H1 (cell line): Measurements from ENCODE around the gene PTF1A. TPM values are rescaled to one million over a fixed set of nuclear protein-coding genes. Genes with fewer than 3 reads are reported as not detected.

Source experiments
- CTCF ChIA-PET: fragments of 300-600 bp; sonication (Branson Sonifier 250); formaldehyde crosslinking; loops from one replicate; lab custom pipeline; 2021; ENCODE audit not compliant: partially characterized antibody; lab: Charles Lee
- POLR2A ChIA-PET: fragments of 300-600 bp; sonication (Branson Sonifier 250); formaldehyde crosslinking; loops from one replicate; lab custom pipeline; 2021; ENCODE audit warnings: inconsistent platforms; ENCODE audit not compliant: partially characterized antibody; lab: Charles Lee
- DNase-seq, 2 experiments: peaks; one replicate each; pipeline versions ENCODE4 v3.0.0 to v3.0.0-alpha.2; 2010 to 2022; ENCODE audit warnings: low spot score in 2 of 2, low read depth in 1 of 2, mixed read lengths in 1 of 2
- FAIRE-seq: peaks from 2 replicates; lab custom pipeline; 2011; peaks lifted over from hg19 to GRCh38; lab: Jason Lieb, UNC
- H2AFZ ChIP-seq: 2 replicates; pipeline ENCODE4 v1.8.1; 2012; ENCODE audit warnings: low read length, inconsistent platforms
- H2AK5ac ChIP-seq: 2 replicates; pipeline ENCODE4 v1.6.1; 2013; ENCODE audit warnings: low read depth, low read length
- H2BK120ac ChIP-seq: replicated peaks from 2 replicates; pipeline ENCODE3; 2013; ENCODE audit warnings: low read depth, low read length, inconsistent platforms
- H2BK12ac ChIP-seq: 2 replicates; pipeline ENCODE4 v1.6.1; 2013; ENCODE audit warnings: low read depth, low read length
- H2BK15ac ChIP-seq: 2 replicates; pipeline ENCODE4 v1.6.1; 2013; ENCODE audit warnings: low read length
- H2BK20ac ChIP-seq: 2 replicates; pipeline ENCODE4 v1.6.1; 2013; ENCODE audit warnings: low read length
- H2BK5ac ChIP-seq: 2 replicates; pipeline ENCODE4 v1.6.1; 2013; ENCODE audit warnings: low read depth, low read length
- H3K14ac ChIP-seq: 2 replicates; pipeline ENCODE4 v1.6.1; 2013; ENCODE audit warnings: inconsistent platforms; ENCODE audit not compliant: insufficient read length
- H3K18ac ChIP-seq: 2 replicates; pipeline ENCODE4 v1.6.1; 2013; ENCODE audit warnings: low read length; ENCODE audit errors: extremely low read depth
- H3K23ac ChIP-seq: 2 replicates; pipeline ENCODE4 v1.6.1; 2013; ENCODE audit warnings: inconsistent platforms; ENCODE audit not compliant: insufficient read length
- H3K23me2 ChIP-seq: 2 replicates; pipeline ENCODE4 v1.6.1; 2013; ENCODE audit warnings: low read depth, low read length
- H3K27ac ChIP-seq: 2 replicates; pipeline ENCODE4 v1.6.1; 2011; ENCODE audit warnings: low read depth, low read length, inconsistent platforms
- H3K27me3 ChIP-seq, 4 experiments: replicated peaks in 1 of 4; 1 replicate in 1 of 4; 2 replicates in 3 of 4; pipeline versions ENCODE4 v1.6.1 to v1.8.1; 2011 to 2013; ENCODE audit warnings: low read length in 3 of 4, mild to moderate bottlenecking in 3 of 4, inconsistent platforms in 2 of 4, mixed read lengths in 2 of 4, moderate library complexity in 1 of 4; ENCODE audit not compliant: control insufficient read depth in 3 of 4, insufficient read depth in 3 of 4; ENCODE audit errors: extremely low read depth in 1 of 4
- H3K36me3 ChIP-seq, 4 experiments: 2 replicates each; pipeline versions ENCODE4 v1.6.1 to v1.8.1; 2011 to 2013; ENCODE audit warnings: mild to moderate bottlenecking in 4 of 4, low read length in 3 of 4, moderate library complexity in 2 of 4, control low read depth in 1 of 4, inconsistent platforms in 1 of 4; ENCODE audit not compliant: insufficient read depth in 4 of 4, control insufficient read depth in 2 of 4
- H3K4ac ChIP-seq: replicated peaks from 2 replicates; pipeline ENCODE3; 2013; ENCODE audit warnings: low read length, low read depth, mixed read lengths, inconsistent platforms; ENCODE audit not compliant: insufficient read length
- H3K4me1 ChIP-seq, 4 experiments: replicated peaks in 1 of 4; 1 replicate in 1 of 4; 2 replicates in 3 of 4; pipeline versions ENCODE4 v1.6.1 to v1.8.1; 2011 to 2013; ENCODE audit warnings: low read length in 3 of 4, inconsistent platforms in 2 of 4, mixed read lengths in 1 of 4; ENCODE audit not compliant: insufficient read depth in 4 of 4, control insufficient read depth in 3 of 4
- H3K4me2 ChIP-seq, 2 experiments: 2 replicates each; pipeline versions ENCODE4 v1.6.1 to v1.8.1; 2011 to 2013; ENCODE audit warnings: low read depth in 2 of 2, low read length in 2 of 2, control low read depth in 1 of 2, inconsistent platforms in 1 of 2, mild to moderate bottlenecking in 1 of 2; ENCODE audit not compliant: insufficient read depth in 1 of 2
- H3K4me3 ChIP-seq, 4 experiments: fragments of 200-600, 300-600 bp in 1 of 4; sonication (generic), shearing (Covaris generic), sonication (Bioruptor Twin) in 1 of 4; 2 replicates each; pipeline versions ENCODE4 v1.5.1 to v1.8.1; 2011 to 2016; ENCODE audit warnings: low read length in 4 of 4, low read depth in 3 of 4, control low read depth in 2 of 4, inconsistent platforms in 2 of 4, mild to moderate bottlenecking in 2 of 4, mixed read lengths in 1 of 4, moderate library complexity in 1 of 4; ENCODE audit not compliant: insufficient read depth in 2 of 4; ENCODE audit errors: extremely low read depth in 1 of 4
- H3K56ac ChIP-seq: replicated peaks from 2 replicates; pipeline ENCODE3; 2013; ENCODE audit warnings: low read depth, mild to moderate bottlenecking, mixed read lengths, low read length, inconsistent platforms; ENCODE audit not compliant: insufficient read length
- H3K79me1 ChIP-seq: 2 replicates; pipeline ENCODE4 v1.6.1; 2013; ENCODE audit warnings: low read depth, low read length, control low read depth
- H3K79me2 ChIP-seq, 2 experiments: 2 replicates each; pipeline versions ENCODE4 v1.6.1 to v1.8.1; 2012 to 2013; ENCODE audit warnings: low read length in 2 of 2, mild to moderate bottlenecking in 2 of 2, inconsistent platforms in 1 of 2; ENCODE audit not compliant: insufficient read depth in 2 of 2, control insufficient read depth in 1 of 2
- H3K9ac ChIP-seq, 4 experiments: replicated peaks in 1 of 4; 1 replicate in 1 of 4; 2 replicates in 3 of 4; pipeline versions ENCODE4 v1.6.1 to v1.8.1; 2011 to 2013; ENCODE audit warnings: low read depth in 3 of 4, low read length in 3 of 4, control low read depth in 2 of 4, mild to moderate bottlenecking in 2 of 4, moderate library complexity in 2 of 4, inconsistent platforms in 1 of 4; ENCODE audit errors: extremely low read depth in 1 of 4
- H3K9me3 ChIP-seq, 2 experiments: 2 replicates each; pipeline versions ENCODE4 v1.6.1 to v1.8.1; 2012 to 2013; ENCODE audit warnings: mild to moderate bottlenecking in 2 of 2, moderate library complexity in 2 of 2, control low read depth in 1 of 2, inconsistent platforms in 1 of 2, low read depth in 1 of 2, low read length in 1 of 2, mixed read lengths in 1 of 2; ENCODE audit not compliant: insufficient read depth in 2 of 2
- H4K20me1 ChIP-seq, 2 experiments: replicated peaks in 1 of 2; 2 replicates each; pipeline versions ENCODE3 to v1.8.1; 2011 to 2013; ENCODE audit warnings: inconsistent platforms in 2 of 2, low read length in 2 of 2, mild to moderate bottlenecking in 1 of 2; ENCODE audit not compliant: insufficient read depth in 2 of 2, control insufficient read depth in 1 of 2
- H4K5ac ChIP-seq: 2 replicates; pipeline ENCODE4 v1.6.1; 2013; ENCODE audit warnings: low read length, low read depth, mixed read lengths, inconsistent platforms; ENCODE audit not compliant: insufficient read length
- H4K8ac ChIP-seq: 2 replicates; pipeline ENCODE4 v1.8.0; 2013; ENCODE audit warnings: mild to moderate bottlenecking, moderate library complexity, low read length, inconsistent platforms; ENCODE audit not compliant: insufficient read depth; ENCODE audit errors: extremely low read depth
- H4K91ac ChIP-seq: replicated peaks from 2 replicates; pipeline ENCODE3; 2013; ENCODE audit warnings: low read length, mixed read lengths, inconsistent platforms; ENCODE audit not compliant: insufficient read length
- CBX8 ChIP-seq: fragments of 300-800, 300-1000 bp; sonication (generic); IDR thresholded peaks from 2 replicates; pipeline ENCODE4 v1.7.1; 2016; ENCODE audit warnings: low read depth, low read length, borderline replicate concordance
- CTCF ChIP-seq, 3 experiments: IDR thresholded peaks; 1 replicate in 2 of 3; 2 replicates in 1 of 3; pipeline versions ENCODE4 v1.5.1 to v1.6.1; 2011; ENCODE audit warnings: low read length in 3 of 3, mild to moderate bottlenecking in 3 of 3, inconsistent platforms in 2 of 3, low read depth in 1 of 3, moderate library complexity in 1 of 3; ENCODE audit not compliant: insufficient read depth in 1 of 3; ENCODE audit errors: control extremely low read depth in 1 of 3
- EP300 ChIP-seq, 2 experiments: IDR thresholded peaks; 1 replicate in 1 of 2; 2 replicates in 1 of 2; pipeline ENCODE4 v1.6.1; 2011 to 2012; ENCODE audit warnings: low read depth in 2 of 2, low read length in 2 of 2, mild to moderate bottlenecking in 2 of 2, borderline replicate concordance in 1 of 2, inconsistent platforms in 1 of 2, moderate library complexity in 1 of 2
- KDM5A ChIP-seq: fragments of 200-600 bp; IDR thresholded peaks from 2 replicates; pipeline ENCODE4 v1.7.1; 2012; ENCODE audit warnings: mild to moderate bottlenecking, low read length, inconsistent platforms, mixed read lengths
- SP1 ChIP-seq: IDR thresholded peaks from 2 replicates; pipeline ENCODE4 v1.6.1; 2011; ENCODE audit warnings: low read depth, low read length
- SRF ChIP-seq: IDR thresholded peaks from 2 replicates; pipeline ENCODE4 v1.6.1; 2011; ENCODE audit warnings: mild to moderate bottlenecking, low read depth, low read length, moderate library complexity
- USF2 ChIP-seq: IDR thresholded peaks from 2 replicates; pipeline ENCODE4 v1.6.1; 2011; ENCODE audit warnings: low read length, improper control_type of control experiment
- WGBS, 2 experiments: shearing (Covaris generic) in 1 of 2; methylation state at CpG; one replicate each; pipeline versions ENCODE4 v1.1.6 to v1.1.7; 2013 to 2015; ENCODE audit warnings: low lambda C conversion rate in 2 of 2, mixed read lengths in 2 of 2, inconsistent platforms in 1 of 2, low coverage in 1 of 2, missing lambda C conversion rate in 1 of 2; ENCODE audit not compliant: insufficient replicate concordance in 2 of 2, insufficient coverage in 1 of 2, insufficient read length in 1 of 2; ENCODE audit errors: extremely low coverage in 1 of 2, missing lambda C conversion rate in 1 of 2; 5-methylcytosine and 5-hydroxymethylcytosine counted together
- polyA plus RNA-seq, 7 experiments: library from polyadenylated mRNA; depleted of rRNA in 3 of 7; stranded (reverse) in 5 of 7; unstranded in 2 of 7; fragments of >200 nt in 5 of 7; fragments of 200-250 nt in 2 of 7; gene quantifications; 1 replicate in 5 of 7; 2 replicates in 1 of 7; 4 replicates in 1 of 7; pipeline versions ENCODE4 v1.2.1 to v1.2.3, GENCODE V29; 2011 to 2013; ENCODE audit warnings: missing spikeins in 2 of 7, mixed read lengths in 2 of 7
- total RNA-seq: library from RNA; stranded (reverse); fragmentation: NEBNext Ultra II Directional; extraction: Animal tissue kit (Norgen Biotek cat#: 25700); gene quantifications from 2 replicates; pipeline ENCODE4 v1.2.1, GENCODE V29; 2021
- TF ChIP-seq, protein P1 (sequence below): IDR thresholded peaks from 2 replicates; pipeline ENCODE4 v1.6.1; 2012; ENCODE audit warnings: low read length, inconsistent platforms

Gene PTF1A
- total and polyA plus RNA-seq, 2 of the 8 experiments (the other 6 are each of a cell fraction or from before 2014, with no cell fraction given) = not detected

DNA sequence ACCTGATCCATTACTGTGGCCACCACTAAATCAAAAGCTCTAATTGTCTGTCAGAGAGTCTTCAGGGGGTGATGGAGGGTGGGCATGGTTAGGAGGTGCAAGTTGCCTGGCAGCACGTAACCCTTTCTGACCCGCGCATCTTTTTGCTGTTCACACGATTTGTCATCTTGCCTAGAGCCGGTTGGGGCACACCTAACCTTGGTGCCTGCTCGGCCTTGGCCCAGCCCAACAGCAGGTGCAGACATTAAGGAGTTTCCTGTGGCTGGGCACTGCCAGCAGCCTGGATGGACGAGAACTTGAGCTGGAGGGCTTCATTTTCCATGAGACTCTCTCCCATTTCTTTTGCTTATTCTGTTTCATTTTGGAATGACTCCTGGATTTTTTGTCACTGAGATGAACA, 41.0 kb upstream of the PTF1A start:
- Histone ChIP-seq H3K36me3 (no peaks in the 10 kb centered on the region), H3K79me1 (no peaks in the 10 kb centered on the region), H3K23ac (no peak overlapping the region), H3K27ac (no peak overlapping the region), H3K4ac (no peak overlapping the region), H4K20me1 (peaks cover 0 to 2% of the 10 kb centered on the region in 2 experiments), H3K79me2 (no peaks in the 10 kb centered on the region), H3K9ac (no peak overlapping the region), H3K4me3 (no peak overlapping the region), H4K5ac (no peak overlapping the region), H2BK15ac (no peak overlapping the region), H2BK5ac (no peak overlapping the region), H2BK12ac (no peak overlapping the region), H2AK5ac (no peak overlapping the region), H3K4me1 (no peaks in the 10 kb centered on the region), H3K23me2 (no peaks in the 10 kb centered on the region), H3K56ac (no peak overlapping the region), H3K27me3 (no peaks in the 10 kb centered on the region; a peak in 1 of 7 replicates), H3K9me3 (no peaks in the 10 kb centered on the region), H4K8ac (no peak overlapping the region), H3K14ac (no peak overlapping the region), H3K4me2 (no peak overlapping the region), H2AFZ (no peak overlapping the region), H4K91ac (no peak overlapping the region), H2BK20ac (no peak overlapping the region), H2BK120ac (no peak overlapping the region), H3K18ac (no peak overlapping the region)
- POLR2A ChIA-PET = no interaction called here
- CTCF ChIA-PET = interaction anchor here (0.6 to 1.0 kb wide), 2 partner anchors 13 to 142 kb away, joined by 3 to 5 read pairs; no protein-coding TSS in a partner anchor
- no peak for DNase-seq
- no peak for FAIRE-seq
- WGBS, 2 experiments = 89% methylated on average over 7 of the region's 7 CpGs; no CpG with 5 or more reads in 1 of the 2 experiments
- no peak for TF ChIP-seq SP1
- no peak for TF ChIP-seq CBX8
- no peak for TF ChIP-seq EP300 (IDR thresholded peaks at IDR 0.05; ENCODE audit: borderline replicate concordance in 1 of 2, low read depth in 2 of 2, low read length in 2 of 2)
- no peak for TF ChIP-seq CTCF (IDR thresholded peaks at IDR 0.05; ENCODE audit: control extremely low read depth in 1 of 3, insufficient read depth in 1 of 3, low read depth in 1 of 3, low read length in 3 of 3)
- TF ChIP-seq, protein P1, sequence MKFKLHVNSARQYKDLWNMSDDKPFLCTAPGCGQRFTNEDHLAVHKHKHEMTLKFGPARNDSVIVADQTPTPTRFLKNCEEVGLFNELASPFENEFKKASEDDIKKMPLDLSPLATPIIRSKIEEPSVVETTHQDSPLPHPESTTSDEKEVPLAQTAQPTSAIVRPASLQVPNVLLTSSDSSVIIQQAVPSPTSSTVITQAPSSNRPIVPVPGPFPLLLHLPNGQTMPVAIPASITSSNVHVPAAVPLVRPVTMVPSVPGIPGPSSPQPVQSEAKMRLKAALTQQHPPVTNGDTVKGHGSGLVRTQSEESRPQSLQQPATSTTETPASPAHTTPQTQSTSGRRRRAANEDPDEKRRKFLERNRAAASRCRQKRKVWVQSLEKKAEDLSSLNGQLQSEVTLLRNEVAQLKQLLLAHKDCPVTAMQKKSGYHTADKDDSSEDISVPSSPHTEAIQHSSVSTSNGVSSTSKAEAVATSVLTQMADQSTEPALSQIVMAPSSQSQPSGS = no peak
- TF ChIP-seq KDM5A = no peak
- no peak for TF ChIP-seq SRF
- TF ChIP-seq USF2 = no peak
